GM21717 (cell line): Measurements from ENCODE around the gene ANKRD39.
"Not testable (repeated sequence)": the region's sequence is repeated elsewhere in the genome, so short reads cannot be mapped to it uniquely, and the experiment has no call there.

ENCODE experiments used
- ATAC-seq: cut with Tn5 transposase; IDR thresholded peaks from one replicate; pipeline ENCODE4 v1.9.1; 2021; ENCODE audit warnings: mild to moderate bottlenecking, moderate library complexity; ENCODE audit not compliant: unreplicated experiment

Gene ANKRD39

DNA sequence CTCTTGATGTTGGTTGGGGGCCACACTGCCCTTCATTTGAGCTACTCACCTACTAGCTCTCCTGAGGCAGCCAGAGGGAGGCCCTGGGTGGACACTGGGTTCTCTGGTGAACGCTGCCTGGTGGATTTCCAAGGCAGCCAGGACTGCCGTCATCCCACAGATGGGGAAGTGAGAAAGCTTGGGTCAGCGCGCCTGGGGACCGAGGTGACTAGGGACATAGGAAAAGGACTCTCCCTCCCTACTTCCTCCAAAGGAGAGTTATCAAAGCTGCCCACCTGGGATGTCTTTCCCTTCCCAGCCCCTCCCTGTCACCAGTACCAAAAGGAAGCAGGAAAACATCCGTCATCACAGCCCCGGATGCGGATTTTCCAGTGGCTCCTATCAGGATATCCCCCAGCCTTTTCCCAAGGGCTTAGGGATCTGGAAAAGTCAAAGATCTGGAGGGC lies 15.9 kb upstream of the ANKRD39 start:
- no peak for ATAC-seq

DNA sequence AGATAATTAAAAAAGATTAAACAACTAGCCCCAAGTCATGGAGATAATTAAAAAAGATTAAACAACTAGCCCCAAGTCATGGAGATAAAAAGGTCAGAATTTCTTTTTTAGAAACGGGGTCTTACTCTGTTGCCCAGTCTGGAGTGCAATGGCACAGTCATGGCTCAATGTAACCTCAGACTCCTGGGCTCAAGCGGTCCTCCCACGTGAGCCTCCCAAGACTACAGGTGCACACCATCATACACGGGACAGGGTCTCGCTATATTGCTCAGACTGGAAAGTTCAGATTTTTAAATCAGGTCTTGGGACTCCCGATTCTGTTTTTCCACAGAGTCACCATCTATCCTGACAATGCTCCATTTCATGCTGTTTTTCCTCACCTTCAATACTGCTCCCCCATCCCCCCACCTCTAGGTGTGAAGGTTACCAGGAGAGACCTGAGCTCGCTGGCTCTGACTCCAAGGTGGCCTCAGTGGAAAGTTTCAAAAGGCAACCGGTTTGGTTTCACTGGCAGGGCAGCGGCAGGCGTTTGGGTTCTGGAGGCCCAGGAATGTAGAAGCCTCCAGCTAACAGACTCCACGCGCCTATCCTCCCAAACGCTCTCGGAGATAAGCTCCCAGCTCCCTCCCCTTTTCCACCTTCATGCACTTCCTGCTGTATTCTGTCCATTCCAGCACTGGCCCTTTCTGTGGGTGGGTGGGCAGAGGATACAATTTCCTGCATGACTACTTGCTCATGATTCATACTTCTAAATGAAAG lies 15.0 kb upstream of the ANKRD39 start:
- ATAC-seq = no peak

DNA sequence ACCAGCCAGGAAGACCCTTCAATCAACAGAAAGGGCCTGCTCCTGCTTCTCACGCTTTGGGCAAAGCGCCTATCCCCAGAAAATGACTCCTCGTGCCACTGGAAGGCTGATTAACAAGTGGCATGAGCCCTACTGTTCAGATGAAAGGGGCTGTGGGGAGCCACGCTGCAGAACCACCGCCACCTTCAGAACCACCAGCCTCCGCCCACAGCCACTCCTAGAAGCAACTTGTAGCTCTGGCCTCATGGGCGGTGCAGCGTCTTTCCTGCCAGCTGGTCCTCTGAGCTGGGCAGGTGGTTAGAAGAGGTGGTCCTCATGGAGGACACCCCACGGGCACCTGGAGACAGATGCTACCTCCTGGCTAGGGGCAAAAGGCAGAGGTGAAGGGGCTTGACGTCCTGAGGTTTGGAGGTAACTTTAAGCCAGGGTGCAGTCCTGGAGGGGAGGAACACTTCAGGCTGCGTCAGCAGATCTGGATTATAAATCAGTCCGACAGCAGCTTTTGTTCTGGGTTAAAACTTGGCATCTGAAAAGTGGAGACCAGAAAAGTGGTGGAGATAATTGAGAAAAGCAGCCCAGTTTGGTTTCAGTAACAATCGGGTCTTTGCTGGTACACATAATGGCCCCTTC lies 12.9 kb upstream of the ANKRD39 start:
- no peak for ATAC-seq

DNA sequence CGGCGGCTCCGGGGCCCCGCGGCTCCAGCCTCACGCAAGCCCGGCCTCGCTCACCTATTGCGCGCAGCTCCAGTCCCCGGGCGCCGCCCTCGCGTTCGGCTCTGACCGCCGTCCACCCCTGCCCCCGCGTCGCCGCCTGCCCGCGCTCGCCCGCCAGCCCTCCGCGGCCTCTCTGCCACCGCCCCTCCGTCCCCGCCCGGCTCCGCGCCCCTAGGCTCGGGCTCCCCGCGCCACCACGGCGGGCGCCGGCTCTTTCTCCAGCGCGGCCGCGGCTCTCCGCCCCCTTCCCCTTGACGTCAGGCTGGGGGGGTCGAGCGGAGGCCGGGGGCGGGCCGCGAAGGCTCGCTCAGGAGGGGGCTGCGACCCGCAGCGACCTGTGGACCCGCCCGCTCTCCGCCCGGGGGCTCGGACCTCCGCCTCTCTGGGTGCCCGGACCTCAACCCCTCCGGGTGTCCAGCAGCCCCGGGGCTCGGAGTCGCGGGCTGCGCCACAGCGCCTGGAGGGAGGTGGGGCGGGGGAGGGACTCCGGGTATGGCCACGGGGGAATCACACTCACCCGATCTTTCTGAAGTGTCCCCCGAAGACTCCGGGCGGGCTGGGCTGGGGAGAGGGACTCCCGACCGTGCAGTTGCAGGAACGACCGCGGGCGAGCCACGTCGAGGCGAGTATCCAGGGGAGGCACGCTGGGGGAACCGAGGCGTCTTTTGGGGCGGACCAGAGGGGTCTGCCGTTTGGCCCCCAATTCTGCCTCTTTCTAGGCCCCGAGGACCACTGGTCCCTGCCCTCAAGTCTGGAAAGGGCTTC lies 12.2 kb upstream of the ANKRD39 start, which contains the start of gene SEMA4C:
Gene SEMA4C, minus strand, starts transcription at position 259 of the 804 bp plus-strand sequence. CDS start 2,194 bp downstream, outside the sequence.
- ATAC-seq = no peak

DNA sequence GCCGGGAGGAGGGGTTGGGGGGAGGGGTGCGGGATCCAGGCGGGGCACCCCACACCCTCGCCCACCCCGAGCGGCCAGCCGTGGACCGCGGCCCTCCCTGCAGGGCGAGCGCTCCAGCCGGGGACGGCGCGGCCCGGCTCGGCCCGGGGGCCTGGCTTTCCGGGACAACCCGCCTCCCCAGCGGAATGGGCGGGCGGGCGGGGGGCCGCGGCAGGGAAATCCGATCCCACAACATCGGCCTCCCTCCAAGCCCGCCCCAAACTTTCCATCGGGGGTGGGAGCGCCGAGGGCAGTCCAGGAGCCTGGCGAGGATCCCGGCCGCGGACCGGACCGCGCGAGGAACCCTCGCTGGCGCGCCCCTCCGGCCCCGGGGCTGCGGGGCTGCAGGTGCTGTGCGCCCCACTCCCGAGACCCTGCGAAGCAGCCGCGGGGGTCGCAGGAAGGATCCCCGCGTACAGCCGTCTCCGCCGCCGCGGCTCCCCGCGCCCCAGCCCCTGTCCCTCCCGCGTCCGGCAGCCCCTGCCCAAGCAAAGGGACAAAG lies 11.5 kb upstream of the ANKRD39 start:
- no peak for ATAC-seq

DNA sequence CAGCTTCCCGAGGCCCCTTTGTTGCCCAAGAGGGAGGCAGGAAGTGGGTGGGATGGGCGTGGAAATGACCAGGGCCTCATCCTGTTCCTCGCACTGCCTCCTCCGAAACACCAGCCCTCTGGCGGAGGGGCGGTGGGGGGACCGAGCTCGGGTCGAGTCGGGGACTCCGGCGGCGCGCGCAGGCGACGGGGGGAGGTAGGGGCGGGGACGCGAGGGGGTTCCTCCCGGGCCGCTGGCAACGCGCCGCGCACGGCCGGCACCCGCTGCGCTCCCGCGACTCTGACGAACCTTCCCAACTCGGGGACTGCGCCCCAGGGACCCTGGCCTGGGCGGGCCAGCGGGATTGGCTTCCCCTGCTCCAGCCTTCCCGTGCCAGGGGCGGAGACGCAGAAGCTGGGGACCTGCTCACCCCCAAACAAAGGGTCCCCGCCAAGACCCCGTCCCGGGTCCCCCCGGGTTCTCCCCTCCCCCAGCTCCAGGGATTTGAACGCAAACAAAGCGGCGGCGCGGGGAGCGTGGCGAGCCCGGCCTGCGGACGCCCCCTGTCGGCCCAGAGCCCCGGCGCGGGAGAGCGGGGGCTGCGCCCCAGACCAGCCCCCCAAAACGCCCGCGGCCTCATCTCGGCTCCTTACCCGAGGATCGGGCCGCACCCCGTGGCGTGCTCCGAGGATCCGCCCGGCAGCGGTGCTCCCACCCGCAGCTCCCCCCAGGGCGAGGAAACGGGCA lies 10.9 kb upstream of the ANKRD39 start:
- no peak for ATAC-seq

DNA sequence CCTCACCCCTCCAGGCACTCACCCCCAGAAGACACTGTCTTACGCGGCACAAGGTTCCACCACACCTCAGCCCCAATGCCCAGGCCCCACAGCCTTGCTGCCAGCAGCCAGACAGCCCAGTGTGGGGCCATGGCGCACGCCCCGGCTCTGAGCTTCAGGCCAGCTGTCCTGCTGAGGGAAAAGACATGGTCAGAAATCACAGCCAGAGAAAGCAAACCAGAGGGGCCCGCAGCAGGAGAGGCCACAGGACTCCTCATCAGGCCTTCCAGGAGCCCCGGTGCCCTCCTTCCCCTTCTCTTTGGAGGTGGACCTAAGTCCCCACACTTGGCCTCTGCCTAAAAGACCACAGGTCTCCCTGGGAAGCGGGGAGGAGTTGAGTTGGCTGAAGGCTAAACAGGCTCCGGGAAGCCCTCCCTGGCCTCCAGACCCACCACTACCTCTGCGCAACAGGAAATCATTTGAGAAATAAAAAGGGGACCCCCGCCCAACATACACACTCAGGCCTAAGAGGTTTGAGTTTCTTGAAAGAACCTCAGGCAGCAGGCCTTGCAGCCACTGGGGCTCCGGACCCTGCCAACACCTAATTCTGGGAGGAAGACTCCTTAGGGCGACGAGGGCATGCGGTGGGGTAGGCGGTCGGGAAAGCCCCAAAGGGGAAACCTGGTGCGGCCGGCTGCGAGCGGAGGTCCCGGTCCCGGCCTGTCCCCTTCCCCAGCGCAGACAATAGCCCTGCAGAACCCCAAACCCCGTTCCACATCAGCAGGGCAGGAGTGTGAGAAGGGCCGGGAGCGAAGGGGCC lies 10.1 kb upstream of the ANKRD39 start:
- ATAC-seq = no peak

DNA sequence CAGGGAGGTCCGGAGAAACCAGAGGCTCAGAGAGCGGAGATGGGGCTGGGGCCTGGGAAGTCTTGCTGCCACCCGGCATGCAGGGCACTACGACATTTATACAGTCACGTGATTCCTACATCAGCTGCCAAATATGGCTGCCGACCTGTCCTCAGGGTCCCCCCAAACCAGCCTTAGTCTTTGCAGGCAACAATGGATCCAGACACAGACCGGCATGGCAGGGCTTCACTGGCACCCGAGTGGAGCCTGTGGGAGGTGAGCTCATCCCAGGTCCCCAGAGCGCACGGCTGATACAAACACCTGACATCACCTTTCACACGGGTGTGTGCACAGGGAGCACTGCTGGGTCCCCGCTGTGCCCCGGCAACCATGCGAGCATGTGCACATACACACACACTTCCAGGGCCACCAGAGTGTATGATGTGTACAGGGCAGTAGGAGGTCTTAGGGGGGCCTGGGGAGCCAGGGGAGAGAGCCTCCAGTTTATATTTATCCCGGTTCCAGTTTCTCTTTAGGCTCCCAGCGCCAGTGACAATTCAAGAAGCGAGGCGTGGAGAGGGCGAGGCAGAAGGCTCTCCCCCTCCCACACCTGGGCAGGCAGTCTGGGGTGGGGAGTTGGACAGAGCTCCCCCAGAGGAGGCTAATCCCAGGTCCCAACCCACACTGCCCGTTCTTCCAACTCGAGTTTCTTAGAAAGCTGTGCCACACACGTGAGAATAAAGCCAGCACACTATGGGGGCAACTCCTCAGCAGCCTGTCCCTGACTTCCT lies 9.4 kb upstream of the ANKRD39 start:
- no peak for ATAC-seq

DNA sequence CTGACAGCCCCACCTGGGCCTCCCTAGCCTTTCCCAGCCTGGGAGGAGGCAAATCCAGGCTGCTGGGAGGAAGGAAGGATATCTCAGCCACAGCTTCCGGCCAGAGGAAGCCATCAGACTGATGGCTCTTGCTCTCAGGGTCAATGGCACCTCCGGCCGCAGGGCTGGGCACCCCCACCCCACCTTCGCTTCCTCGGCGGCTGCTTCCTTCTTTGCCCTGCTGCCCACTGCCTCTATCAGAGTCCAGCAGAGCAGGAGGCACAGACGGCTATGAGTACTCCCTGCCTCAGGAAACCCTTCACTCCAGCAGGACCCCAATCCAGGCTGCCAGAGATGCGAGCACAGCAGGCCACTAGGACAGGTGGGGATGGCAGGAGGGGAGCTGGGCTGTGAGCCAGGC lies 8.8 kb upstream of the ANKRD39 start:
- no peak for ATAC-seq

DNA sequence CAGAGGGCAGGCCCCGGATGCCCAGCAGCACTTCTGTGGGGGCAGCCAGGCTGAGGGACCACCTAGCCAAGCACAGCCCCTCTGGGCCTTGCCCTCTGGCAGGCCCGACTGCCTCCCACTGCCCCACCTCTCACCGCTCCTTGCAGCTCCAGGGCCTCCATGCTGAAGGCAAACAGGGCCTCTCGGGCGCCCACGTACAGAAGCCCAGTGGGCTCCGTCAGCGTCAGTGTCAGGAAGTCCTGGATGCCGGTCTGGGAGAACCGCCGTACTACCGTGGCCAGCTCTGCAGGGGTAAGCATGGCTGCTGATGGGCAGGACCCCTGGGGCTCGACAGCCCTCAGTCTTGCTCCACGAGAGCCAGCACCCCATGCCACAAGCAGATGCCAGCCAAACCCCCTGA lies 8.3 kb upstream of the ANKRD39 start:
- no peak for ATAC-seq

DNA sequence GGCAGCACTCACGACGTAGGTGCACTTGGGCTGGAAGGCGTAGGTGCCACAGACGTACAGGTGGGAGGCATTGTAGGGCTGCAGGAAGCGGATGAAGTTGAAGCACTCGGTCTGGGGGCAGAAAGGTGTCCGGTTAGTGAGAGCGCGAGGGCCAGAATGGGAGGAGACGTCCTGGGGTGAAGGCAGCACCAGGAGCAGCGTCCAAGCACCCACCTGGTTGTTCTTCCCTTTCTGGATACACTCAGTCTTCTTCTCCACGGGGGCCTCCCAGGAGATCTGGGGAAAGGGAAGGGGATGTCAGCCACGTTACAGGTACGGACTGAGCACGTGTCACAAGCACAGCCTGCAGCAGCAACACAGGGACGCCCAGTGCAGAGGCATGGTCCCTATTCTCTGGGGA lies 7.8 kb upstream of the ANKRD39 start:
- no peak for ATAC-seq

DNA sequence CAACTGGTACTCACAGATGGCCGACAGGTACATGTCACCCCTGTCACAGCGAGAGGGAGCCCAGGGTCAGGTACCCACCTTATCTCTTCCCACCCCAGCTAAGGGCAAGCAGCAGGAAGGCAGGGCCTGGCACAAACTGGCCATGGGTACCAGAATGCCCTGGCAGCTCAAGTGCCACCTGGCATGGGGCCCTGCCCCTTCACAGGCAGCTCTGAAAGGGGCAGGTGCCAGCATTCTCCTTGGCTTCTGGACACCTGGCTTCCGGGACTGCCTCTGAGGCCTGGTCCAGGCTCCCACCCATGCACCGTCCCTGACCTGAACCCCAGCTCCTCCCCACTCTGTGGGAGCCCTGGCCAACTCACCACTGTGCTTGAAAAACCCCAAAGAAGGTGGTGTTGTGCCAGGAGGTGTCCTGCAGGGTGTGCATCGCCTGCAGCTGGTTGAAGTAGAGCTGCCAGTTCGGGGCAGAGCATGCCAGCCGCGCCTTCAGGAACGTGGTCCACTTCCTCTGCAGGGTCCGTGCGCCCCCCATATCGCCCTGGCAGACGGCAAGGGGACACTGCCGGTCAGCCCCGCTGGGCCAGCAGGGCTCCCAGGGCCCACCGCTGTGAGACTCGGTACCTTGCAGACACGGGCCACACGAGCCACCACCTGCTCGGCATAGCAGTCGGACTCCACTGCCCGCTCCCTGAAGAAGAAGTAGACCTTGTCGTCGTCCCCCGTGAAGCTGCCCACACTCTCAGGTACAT lies 6.7 kb upstream of the ANKRD39 start:
- ATAC-seq = no peak

DNA sequence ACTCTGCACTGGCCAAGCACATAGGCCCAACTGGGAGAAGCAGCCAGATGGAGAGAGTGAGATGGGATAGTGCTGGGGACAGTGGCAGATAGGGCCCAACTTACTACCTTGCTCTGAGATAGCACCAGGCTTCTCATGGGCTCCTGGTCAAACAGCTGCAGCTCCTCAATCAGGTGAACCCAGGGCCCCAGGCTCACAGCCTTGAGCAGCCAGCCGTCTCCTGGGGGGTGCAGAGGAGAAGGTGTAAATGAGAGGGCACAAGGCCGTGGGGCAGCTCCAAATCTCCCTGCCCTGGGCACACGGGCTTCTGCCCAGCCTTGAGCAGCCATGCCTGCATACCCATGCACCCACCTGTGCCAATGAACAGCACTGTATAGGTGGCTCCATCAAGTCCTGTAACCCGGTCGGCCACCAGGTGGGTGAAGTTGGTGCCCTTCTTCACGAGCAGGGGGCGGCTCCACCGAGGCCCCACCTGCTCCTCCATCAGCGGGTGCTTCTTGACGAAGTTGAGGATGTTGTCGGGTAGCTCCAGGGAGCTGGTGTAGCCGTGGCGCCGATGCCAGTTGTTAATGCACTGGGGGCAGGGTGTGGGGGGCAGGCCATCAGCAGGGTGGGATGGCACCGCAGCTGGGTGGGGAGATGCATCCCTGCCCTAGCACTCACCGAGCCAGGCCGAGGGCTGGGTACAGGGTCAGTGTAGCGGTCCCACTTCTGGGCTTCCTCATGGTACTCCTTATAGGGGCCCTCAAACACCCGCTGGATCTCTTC lies 5.9 kb upstream of the ANKRD39 start:
- no peak for ATAC-seq

DNA sequence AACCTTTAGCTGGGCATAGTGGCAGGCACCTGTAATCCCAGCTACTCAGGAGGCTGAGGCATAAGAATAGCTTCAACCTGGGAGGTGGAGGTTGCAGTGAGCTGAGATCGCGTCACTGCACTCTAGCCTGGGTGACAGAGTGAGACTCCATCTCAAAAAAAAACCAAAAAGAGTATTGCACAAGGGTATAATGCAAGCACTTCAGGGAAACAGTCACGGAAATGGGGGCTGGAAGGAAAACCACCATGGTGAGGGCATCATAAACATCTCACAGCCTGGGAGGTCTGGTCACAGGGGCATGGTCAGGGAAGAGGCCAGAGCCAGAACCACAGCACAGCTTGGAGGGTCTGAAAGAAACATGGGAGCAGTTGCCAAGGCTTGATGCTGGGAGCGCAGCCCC lies 5.2 kb upstream of the ANKRD39 start:
- not testable (repeated sequence) for ATAC-seq

DNA sequence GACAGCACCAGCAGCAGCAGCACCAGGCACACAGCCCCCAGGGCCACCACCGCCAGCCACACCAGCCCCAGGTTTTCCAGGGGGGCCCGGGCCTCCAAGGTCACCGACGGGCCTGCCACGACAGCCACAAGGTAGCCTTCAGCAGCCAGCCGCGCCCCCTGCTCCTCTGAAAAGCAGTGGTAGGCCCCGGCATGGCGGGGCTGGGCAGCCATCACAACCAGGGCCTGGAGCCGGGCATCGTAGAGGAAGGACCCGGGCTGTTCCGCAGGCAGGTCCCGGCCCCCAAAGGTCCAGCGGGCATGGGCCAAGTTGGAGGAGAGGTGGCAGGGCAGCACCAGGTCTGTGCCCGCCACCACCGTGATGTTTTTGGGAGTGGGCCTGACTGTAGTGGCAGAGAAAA lies 3.3 kb upstream of the ANKRD39 start:
- no peak for ATAC-seq

DNA sequence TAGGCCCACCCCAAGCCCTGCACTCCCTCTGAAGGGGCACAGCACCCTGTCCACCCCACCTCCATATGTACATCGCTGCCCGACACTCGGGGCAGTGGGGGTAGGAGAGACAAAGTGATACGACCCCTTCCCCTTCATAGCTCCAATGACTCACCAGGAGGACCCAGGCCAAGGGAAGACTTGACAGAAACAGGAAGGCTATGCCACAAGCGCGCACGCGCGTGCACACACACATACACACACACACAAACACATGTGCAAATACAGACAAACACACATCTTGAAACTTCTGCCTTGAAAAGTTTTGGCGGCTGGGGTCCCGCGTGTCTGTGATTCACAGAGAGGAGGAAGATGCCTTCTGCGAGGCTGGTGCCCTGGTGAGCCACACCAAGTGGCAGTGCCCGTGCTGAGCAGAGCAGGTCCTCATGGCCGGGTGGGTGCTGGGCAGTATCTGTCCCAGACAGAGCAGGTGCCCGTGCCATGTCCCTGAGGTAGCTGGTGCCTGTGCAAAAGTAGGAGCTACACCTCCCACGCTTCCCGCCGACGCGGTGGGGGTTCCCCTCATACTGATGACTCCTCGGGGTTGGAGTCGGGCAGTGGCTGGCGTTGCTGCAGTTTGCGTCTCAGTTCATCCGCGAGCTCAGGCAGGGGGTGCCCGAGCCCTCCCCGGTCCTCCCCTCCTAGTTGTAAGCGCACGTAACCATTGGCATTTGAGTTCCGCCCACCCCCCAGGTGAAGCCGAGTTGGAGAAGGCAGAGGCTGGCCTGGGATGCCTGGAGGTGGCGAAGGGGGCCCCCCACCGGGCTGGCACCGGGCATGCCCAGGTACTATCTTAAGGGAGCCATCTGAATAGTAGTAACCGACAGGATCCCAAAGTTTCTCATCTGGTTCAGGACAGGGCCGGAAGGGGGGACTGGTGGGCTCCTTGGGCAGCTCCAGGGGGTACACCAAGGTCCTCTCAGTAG lies 2.5 kb upstream of the ANKRD39 start:
- no peak for ATAC-seq

DNA sequence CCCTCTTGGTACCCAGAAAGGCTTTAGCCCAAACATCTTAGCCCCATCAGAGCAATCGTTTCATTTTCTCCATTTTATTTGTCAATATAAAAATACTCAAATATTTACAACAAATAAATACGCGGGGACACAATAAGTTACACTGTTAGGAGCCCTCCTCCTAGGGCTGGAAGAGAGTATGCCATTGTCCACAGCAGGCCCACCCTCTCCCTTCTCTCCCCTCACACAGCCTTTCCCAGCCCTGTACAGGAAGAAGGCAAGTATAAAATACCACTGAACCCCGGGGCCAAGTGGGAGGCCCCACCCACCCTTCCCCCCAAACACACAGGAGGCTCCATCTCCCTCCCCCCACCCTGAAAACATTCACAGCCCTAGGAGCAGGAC lies 1.9 kb upstream of the ANKRD39 start:
- ATAC-seq = no peak
